ENCODE data around the gene AQP5.

GRCh38 chr12:49944046-49944445, 17.6 kb upstream of the AQP5 start:
- no peak for TF ChIP-seq CTCF (IDR thresholded peaks at IDR 0.05)
- TF ChIP-seq POLR2A (IDR thresholded peaks at IDR 0.05) = no peak
- no peak for TF ChIP-seq POLR2AphosphoS5 (IDR thresholded peaks at IDR 0.05)
